Loucy (cell line): Measurements from ENCODE around the gene RHD.
A peak's percentile ranks its signal among the peaks of the same experiment; 100 is the strongest.

Source experiments
- H2AFZ ChIP-seq: fragments of 200-600 bp; sonication (generic); 2 replicates; pipeline ENCODE4 v1.6.0; 2016; ENCODE audit warnings: antibody characterized with exemption, mild to moderate bottlenecking, low read length, moderate library complexity
- H3F3A ChIP-seq: fragments of 200-600 bp; 2 replicates; pipeline ENCODE4 v1.6.0; 2016; ENCODE audit warnings: antibody characterized with exemption, low read depth, mild to moderate bottlenecking
- H3K27me3 ChIP-seq: fragments of 200-600 bp; sonication (generic); 2 replicates; pipeline ENCODE4 v1.6.1; 2014; ENCODE audit warnings: low read length, mild to moderate bottlenecking; ENCODE audit not compliant: insufficient read depth, poor library complexity, severe bottlenecking
- H3K36me3 ChIP-seq: fragments of 200-600 bp; sonication (generic); 2 replicates; pipeline ENCODE4 v1.6.1; 2016; ENCODE audit warnings: low read length; ENCODE audit not compliant: insufficient read depth
- H3K4me1 ChIP-seq: fragments of 200-600 bp; sonication (generic); 2 replicates; pipeline ENCODE4 v1.5.1; 2014; ENCODE audit warnings: low read length, mild to moderate bottlenecking; ENCODE audit not compliant: insufficient read depth, poor library complexity, severe bottlenecking
- H3K4me2 ChIP-seq: fragments of 200-600 bp; sonication (generic); 2 replicates; pipeline ENCODE4 v1.6.0; 2014; ENCODE audit warnings: antibody characterized with exemption, low read length, low read depth, mild to moderate bottlenecking; ENCODE audit not compliant: poor library complexity, severe bottlenecking
- H3K4me3 ChIP-seq: fragments of 200-600 bp; sonication (generic); 2 replicates; pipeline ENCODE4 v1.5.1; 2014; ENCODE audit warnings: low read length, mild to moderate bottlenecking, mixed read lengths; ENCODE audit not compliant: poor library complexity, severe bottlenecking
- H3K79me2 ChIP-seq: fragments of 200-600 bp; sonication (generic); 2 replicates; pipeline ENCODE4 v1.6.1; 2014; ENCODE audit warnings: low read length; ENCODE audit not compliant: insufficient read depth
- H3K9ac ChIP-seq: fragments of 200-600 bp; sonication (generic); 2 replicates; pipeline ENCODE4 v1.6.0; 2014; ENCODE audit warnings: mild to moderate bottlenecking, low read depth, low read length, moderate library complexity; ENCODE audit not compliant: poor library complexity, severe bottlenecking
- H3K9me2 ChIP-seq: fragments of 200-600 bp; sonication (generic); replicated peaks from 2 replicates; pipeline ENCODE4 v1.6.1; 2016; ENCODE audit warnings: low read depth, low read length, mixed read lengths
- H3K9me3 ChIP-seq: fragments of 200-600 bp; sonication (generic); 2 replicates; pipeline ENCODE4 v1.6.1; 2014; ENCODE audit warnings: mild to moderate bottlenecking, antibody characterized with exemption, low read length, low read depth; ENCODE audit not compliant: insufficient read depth
- H4K20me1 ChIP-seq: fragments of 200-600 bp; sonication (generic); 2 replicates; pipeline ENCODE4 v1.6.0; 2014; ENCODE audit warnings: antibody characterized with exemption, low read length, mild to moderate bottlenecking; ENCODE audit not compliant: insufficient read depth, poor library complexity, severe bottlenecking
- EZH2phosphoT487 ChIP-seq: fragments of 200-600 bp; IDR thresholded peaks from 2 replicates; pipeline ENCODE4 v1.6.1; 2018; ENCODE audit warnings: antibody characterized with exemption, mild to moderate bottlenecking, moderate library complexity, borderline replicate concordance
- TF ChIP-seq, protein P1 (sequence below): fragments of 200-600 bp; sonication (generic); conservative IDR thresholded peaks from 2 replicates; pipeline ENCODE4 v1.5.1; 2014; ENCODE audit warnings: mild to moderate bottlenecking, antibody characterized with exemption, low read length

RHD gene

GRCh38 chr1:25247024-25247828 lies 25.1 kb upstream of the RHD start, which contains the start of gene RSRP1:
Gene RSRP1, minus strand, starts transcription at chr1:25247454. Its CDS starts 491 bp downstream, at chr1:25246963.
- H3K36me3 ChIP-seq, result peaks cover 30% of the 10 kb centered on the region
- H3K4me2 ChIP-seq, result peak within 1 kb of the TSS; percentile 99
- H3F3A ChIP-seq, result 0 out of 2 replicates have a peak, but pooled peaks cover 3% of the 10 kb centered on the region
- no peaks in the 10 kb centered on the region for H3K9me3 ChIP-seq
- no peaks in the 10 kb centered on the region for H3K9me2 ChIP-seq
- TF ChIP-seq EZH2phosphoT487, result no peak
- TF ChIP-seq, protein P1, sequence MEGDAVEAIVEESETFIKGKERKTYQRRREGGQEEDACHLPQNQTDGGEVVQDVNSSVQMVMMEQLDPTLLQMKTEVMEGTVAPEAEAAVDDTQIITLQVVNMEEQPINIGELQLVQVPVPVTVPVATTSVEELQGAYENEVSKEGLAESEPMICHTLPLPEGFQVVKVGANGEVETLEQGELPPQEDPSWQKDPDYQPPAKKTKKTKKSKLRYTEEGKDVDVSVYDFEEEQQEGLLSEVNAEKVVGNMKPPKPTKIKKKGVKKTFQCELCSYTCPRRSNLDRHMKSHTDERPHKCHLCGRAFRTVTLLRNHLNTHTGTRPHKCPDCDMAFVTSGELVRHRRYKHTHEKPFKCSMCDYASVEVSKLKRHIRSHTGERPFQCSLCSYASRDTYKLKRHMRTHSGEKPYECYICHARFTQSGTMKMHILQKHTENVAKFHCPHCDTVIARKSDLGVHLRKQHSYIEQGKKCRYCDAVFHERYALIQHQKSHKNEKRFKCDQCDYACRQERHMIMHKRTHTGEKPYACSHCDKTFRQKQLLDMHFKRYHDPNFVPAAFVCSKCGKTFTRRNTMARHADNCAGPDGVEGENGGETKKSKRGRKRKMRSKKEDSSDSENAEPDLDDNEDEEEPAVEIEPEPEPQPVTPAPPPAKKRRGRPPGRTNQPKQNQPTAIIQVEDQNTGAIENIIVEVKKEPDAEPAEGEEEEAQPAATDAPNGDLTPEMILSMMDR, result no peak
- H3K4me3 ChIP-seq, result peak within 1 kb of the TSS; percentile 79
- peaks cover 50% of the 10 kb centered on the region for H3K79me2 ChIP-seq
- peak within 1 kb of the TSS; percentile 88 for H3K9ac ChIP-seq
- H2AFZ ChIP-seq, result peak within 1 kb of the TSS; percentile 85
- no peaks in the 10 kb centered on the region for H3K27me3 ChIP-seq
- H3K4me1 ChIP-seq, result peaks cover 26% of the 10 kb centered on the region
- peaks cover 48% of the 10 kb centered on the region for H4K20me1 ChIP-seq

DNA sequence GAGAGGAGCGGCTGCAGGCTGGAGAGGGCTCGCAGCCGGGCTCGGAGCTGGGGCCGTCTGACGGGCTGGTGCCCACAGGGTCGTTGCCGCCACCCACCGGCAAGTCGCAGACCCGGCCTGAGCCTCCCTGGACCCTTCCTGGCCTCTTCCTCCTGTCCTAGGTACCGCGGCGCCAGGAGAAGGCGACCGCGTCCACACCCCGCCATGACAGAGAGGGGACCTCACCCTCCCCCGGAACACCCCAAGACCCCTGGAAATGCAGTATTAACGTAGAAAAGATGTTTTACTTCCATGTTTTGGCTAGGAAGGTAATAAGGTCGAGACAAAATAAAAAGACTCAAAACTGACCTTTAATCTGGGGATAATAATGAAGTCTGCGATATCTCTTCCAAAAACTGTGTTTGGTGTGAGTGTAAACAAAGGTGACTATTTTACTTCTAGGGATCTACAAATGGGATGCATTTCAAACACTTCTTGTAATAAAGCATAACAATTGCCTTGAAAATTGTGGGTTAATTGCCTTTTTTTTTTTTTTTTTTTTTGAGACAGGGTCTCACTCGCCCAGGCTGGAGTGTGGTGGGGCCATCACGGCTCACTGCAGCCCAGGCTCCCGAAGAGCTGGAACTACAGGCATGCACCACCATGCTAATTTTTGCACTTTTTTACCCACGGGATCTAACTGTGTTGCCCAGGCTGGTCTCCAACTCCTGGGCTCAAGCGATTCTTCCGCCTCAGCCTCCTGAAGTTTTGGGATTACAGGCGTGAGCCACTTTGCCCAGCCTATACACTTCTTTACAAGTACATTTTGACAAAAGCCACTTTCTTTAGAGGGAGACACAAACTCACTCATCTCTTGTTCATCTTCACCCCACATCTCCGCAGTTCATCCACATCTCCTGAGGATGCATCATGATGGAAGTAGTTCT lies 24.2 kb upstream of the RHD start:
- peak overlapping the region; percentile 85 for H2AFZ ChIP-seq
- peaks cover 21% of the 10 kb centered on the region for H3K36me3 ChIP-seq
- H3F3A ChIP-seq, result 0 out of 2 replicates have a peak, but pooled peaks cover 3% of the 10 kb centered on the region
- H3K9me2 ChIP-seq, result no peaks in the 10 kb centered on the region
- peak overlapping the region; percentile 88 for H3K9ac ChIP-seq
- peaks cover 41% of the 10 kb centered on the region for H3K79me2 ChIP-seq
- no peaks in the 10 kb centered on the region for H3K27me3 ChIP-seq
- H3K4me1 ChIP-seq, result peaks cover 26% of the 10 kb centered on the region
- H3K4me3 ChIP-seq, result peak overlapping the region; percentile 79
- H3K4me2 ChIP-seq, result peak overlapping the region; percentile 97
- H4K20me1 ChIP-seq, result peaks cover 41% of the 10 kb centered on the region
- TF ChIP-seq, protein P1, result peak; percentile 52
- TF ChIP-seq EZH2phosphoT487, result no peak
- no peaks in the 10 kb centered on the region for H3K9me3 ChIP-seq

DNA sequence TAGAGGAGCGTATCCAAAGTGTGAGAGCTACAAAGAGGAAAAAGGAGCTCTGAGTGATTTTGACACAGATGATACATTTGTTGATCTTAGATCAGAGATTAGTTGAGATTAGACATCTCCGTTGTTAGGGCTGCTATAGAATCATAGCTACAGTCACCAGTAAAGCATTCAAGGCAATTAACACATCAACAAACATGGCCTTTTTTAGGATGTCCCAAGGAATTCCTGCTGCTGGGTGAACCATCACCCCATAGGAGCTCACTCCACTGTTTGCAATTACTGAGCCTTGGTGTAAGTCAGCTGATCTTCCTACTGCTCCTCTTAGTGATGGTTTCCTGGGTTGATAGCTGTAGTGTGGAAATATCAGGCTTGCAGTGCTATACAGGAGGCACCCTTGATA lies 18.4 kb upstream of the RHD start:
- H3K9me3 ChIP-seq, result no peaks in the 10 kb centered on the region
- no peak overlapping the region for H3K9ac ChIP-seq
- H4K20me1 ChIP-seq, result no peaks in the 10 kb centered on the region
- no peaks in the 10 kb centered on the region for H3K9me2 ChIP-seq
- no peak overlapping the region for H3K4me2 ChIP-seq
- H3K27me3 ChIP-seq, result no peaks in the 10 kb centered on the region
- H3K79me2 ChIP-seq, result no peaks in the 10 kb centered on the region
- H3K4me1 ChIP-seq, result no peaks in the 10 kb centered on the region
- TF ChIP-seq, protein P1, result no peak
- no peak for TF ChIP-seq EZH2phosphoT487
- H2AFZ ChIP-seq, result no peak overlapping the region
- no peak overlapping the region for H3K4me3 ChIP-seq
- no peaks in the 10 kb centered on the region for H3F3A ChIP-seq
- no peaks in the 10 kb centered on the region for H3K36me3 ChIP-seq
